Activated T-cell treated with anti-CD3 and anti-CD28 coated beads, Interleukin-2, amount 50 U/mL, for 72 hours (primary cell): Measurements from ENCODE around the gene PIK3C3. TPM values are rescaled to one million over a fixed set of nuclear protein-coding genes. Genes with fewer than 3 reads are reported as not detected.

Experiments used
- ATAC-seq, 2 donors: fragments of 150-1000 bp; cut with Tn5 transposase; replicated peaks in 1 of 2; 2 replicates each; pipeline ENCODE4 v1.10.0; 2021; ENCODE audit warnings: moderate library complexity in 2 of 2, mild to moderate bottlenecking in 1 of 2
- DNase-seq, 2 donors: peaks; one replicate each; pipeline ENCODE4 v3.0.0; 2021 to 2022; ENCODE audit warnings: mixed read lengths in 1 of 2
- H3K27ac Mint-ChIP-seq: one replicate; pipeline ENCODE4 v1.8.0; 2022; ENCODE audit warnings: mild to moderate bottlenecking, moderate library complexity, mixed read lengths
- H3K27me3 Mint-ChIP-seq: one replicate; pipeline ENCODE4 v1.8.0; 2022; ENCODE audit warnings: low read depth, mixed read lengths
- H3K36me3 Mint-ChIP-seq, 2 donors: one replicate each; pipeline ENCODE4 v1.8.0; 2022; ENCODE audit warnings: mixed read lengths in 2 of 2, mild to moderate bottlenecking in 1 of 2; ENCODE audit not compliant: insufficient read depth in 2 of 2
- H3K4me1 Mint-ChIP-seq: one replicate; pipeline ENCODE4 v1.8.0; 2022; ENCODE audit warnings: low read depth, mixed read lengths
- H3K4me3 Mint-ChIP-seq, 2 donors: one replicate each; pipeline ENCODE4 v1.8.0; 2022; ENCODE audit warnings: mild to moderate bottlenecking in 2 of 2, mixed read lengths in 2 of 2, moderate library complexity in 2 of 2
- H3K9me3 Mint-ChIP-seq, 2 donors: one replicate each; pipeline ENCODE4 v1.8.0; 2022; ENCODE audit warnings: mixed read lengths in 2 of 2
- total RNA-seq, 2 donors: library from RNA; stranded (reverse); gene quantifications; one replicate each; pipeline ENCODE4 v1.2.3, GENCODE V29; 2022

Gene PIK3C3
- total RNA-seq, 2 donors from 2014 or later = 52.0 to 55.9 TPM

DNA sequence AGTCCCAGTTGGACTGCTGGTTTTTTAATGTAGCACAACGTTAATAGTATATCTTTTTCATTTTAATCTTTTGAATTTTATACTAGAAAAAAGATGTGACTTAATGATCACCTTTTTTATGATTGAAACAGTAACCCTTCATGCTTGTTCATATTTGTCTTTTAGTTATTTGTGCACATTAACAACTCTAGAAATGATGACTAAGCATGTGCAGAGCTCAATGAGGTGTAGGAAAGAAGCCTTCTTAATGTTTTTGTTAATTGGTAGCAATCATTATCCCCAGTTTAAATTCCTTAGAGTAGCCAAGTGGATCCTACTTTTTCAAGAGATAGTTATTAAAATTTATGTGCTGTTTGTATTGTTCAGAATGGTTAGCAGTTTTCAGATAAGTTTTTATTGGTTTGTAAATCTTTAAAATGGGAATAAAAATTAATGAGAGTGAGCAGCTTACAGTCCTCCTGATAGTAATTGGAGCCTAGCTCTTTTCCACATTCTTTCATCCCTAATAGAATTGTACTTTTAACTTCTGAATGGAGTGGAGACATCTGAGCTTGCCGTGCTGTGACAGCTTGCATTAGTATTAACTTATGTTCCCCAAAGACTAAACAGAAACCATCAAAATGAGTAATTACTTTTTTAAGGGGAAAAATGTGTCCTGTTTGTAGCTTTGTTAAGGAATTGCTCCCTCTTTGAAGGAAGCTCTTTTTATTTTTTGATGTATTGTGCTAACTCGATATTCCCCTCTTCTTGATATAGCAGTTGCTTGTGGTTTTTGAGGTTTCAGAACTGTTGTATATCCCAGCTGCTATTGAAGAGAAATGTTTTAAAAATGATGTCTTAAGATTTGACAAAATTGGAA, 17.3 kb downstream of the PIK3C3 start:
- peaks cover 47% of the 10 kb centered on the region for H3K4me1 Mint-ChIP-seq
- peaks cover 2 to 12% of the 10 kb centered on the region in 2 donors for H3K36me3 Mint-ChIP-seq
- no peaks in the 10 kb centered on the region for H3K9me3 Mint-ChIP-seq
- no peak overlapping the region for H3K27ac Mint-ChIP-seq
- no peaks in the 10 kb centered on the region for H3K27me3 Mint-ChIP-seq
- H3K4me3 Mint-ChIP-seq = peak overlapping the region in 1 of 2 donors; percentile 37
- ATAC-seq (no peak), DNase-seq (no peak)

DNA sequence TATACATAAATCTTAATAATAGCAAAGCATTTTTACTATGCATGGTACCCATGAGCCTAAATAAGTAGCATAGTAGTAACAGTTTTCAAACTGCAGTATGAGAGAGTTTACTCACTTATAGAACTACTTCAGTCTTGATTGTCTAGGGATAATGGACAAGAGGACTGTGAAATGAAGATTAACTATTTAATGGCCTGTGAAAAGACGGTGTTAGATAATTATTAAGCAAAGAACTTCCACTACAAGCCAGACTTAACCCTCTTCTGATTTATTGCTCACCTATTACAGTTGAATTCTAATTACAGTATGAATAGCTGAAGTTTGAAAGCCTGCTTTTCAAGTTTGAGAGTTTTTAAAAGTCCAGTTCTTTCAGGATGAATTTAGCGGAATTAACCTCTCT, 18.9 kb downstream of the PIK3C3 start:
- Mint-ChIP-seq H3K4me3 (no peak overlapping the region), H3K4me1 (peaks cover 48% of the 10 kb centered on the region), H3K9me3 (no peaks in the 10 kb centered on the region), H3K27ac (no peak overlapping the region), H3K27me3 (no peaks in the 10 kb centered on the region), H3K36me3 (peaks cover 2 to 12% of the 10 kb centered on the region in 2 donors)
- ATAC-seq = no peak
- no peak for DNase-seq

DNA sequence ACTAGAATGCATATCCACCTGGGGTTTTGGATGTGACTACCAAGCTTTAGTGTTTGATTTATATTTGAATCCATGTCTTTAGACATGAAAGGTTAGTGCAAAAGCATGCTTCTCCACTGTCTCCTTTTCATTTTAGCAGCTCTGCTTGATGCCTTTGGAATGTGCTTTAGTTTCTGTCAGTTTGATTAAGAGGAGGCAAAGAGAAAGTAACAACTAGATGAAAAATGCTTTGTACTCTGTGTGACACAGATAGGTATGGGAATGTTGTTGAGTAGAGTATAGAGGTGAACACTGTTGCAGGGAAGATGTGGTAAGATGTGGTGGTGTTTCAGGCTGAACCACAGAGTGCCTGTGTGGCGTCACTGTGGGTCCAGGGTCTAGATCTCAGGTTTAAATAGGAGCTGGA, 19.8 kb downstream of the PIK3C3 start:
- peak; percentile 78 to 88 for ATAC-seq
- peak in 1 of 2 donors; percentile 20 for DNase-seq
- peak overlapping the region; percentile 46 to 60 for H3K4me3 Mint-ChIP-seq
- H3K4me1 Mint-ChIP-seq = peaks cover 48% of the 10 kb centered on the region
- H3K27me3 Mint-ChIP-seq = no peaks in the 10 kb centered on the region
- peaks cover 2 to 12% of the 10 kb centered on the region in 2 donors for H3K36me3 Mint-ChIP-seq
- H3K9me3 Mint-ChIP-seq = no peaks in the 10 kb centered on the region
- no peak overlapping the region for H3K27ac Mint-ChIP-seq

DNA sequence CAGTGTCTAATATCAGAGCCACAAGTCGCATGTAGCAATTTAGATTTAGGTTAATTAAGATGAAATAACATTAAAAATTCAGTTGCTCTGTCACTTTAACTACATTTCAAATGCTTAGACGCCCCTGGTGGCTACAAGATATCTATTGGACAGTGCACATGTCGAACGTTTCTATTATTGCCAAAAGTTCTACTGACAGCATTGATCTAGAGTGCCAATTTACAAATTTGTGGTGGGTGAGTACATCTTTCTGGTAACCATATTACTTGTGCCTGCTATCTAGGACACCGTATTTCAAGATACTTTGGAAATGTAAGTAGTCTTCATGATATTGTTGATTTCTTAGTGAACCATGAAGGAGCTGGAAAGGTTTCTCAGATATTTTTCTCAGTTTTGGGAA, 20.2 kb downstream of the PIK3C3 start:
- ATAC-seq (peak in 1 of 2 donors; percentile 51), DNase-seq (no peak)
- H3K9me3 Mint-ChIP-seq = no peaks in the 10 kb centered on the region
- peak overlapping the region; percentile 46 to 60 for H3K4me3 Mint-ChIP-seq
- no peak overlapping the region for H3K27ac Mint-ChIP-seq
- H3K36me3 Mint-ChIP-seq = peaks cover 2 to 9% of the 10 kb centered on the region in 2 donors
- H3K27me3 Mint-ChIP-seq = no peaks in the 10 kb centered on the region
- H3K4me1 Mint-ChIP-seq = peaks cover 44% of the 10 kb centered on the region

DNA sequence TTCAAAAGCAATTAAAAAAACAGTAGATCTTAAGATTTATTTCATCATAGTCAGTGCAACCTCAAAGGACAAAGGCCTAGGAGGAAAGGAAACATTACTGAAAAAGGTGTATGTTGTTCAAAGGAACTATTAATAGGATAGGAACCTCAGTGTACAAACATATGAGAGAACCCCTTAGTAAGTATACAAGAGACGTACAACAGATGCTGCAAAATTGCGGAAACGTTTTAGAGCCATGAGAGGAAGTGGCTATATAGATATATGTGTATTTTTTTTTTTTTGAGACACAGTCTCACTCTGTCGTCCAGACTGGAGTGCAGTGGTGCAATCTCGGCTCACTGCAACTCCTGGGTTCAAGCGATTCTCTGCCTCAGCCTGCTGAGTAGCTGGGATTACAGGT, 22.2 kb downstream of the PIK3C3 start:
- Mint-ChIP-seq H3K9me3 (no peaks in the 10 kb centered on the region), H3K27ac (no peak overlapping the region), H3K4me3 (no peak overlapping the region), H3K4me1 (peaks cover 45% of the 10 kb centered on the region), H3K36me3 (peaks cover 2 to 6% of the 10 kb centered on the region in 2 donors), H3K27me3 (no peaks in the 10 kb centered on the region)
- ATAC-seq (no peak), DNase-seq (no peak)

DNA sequence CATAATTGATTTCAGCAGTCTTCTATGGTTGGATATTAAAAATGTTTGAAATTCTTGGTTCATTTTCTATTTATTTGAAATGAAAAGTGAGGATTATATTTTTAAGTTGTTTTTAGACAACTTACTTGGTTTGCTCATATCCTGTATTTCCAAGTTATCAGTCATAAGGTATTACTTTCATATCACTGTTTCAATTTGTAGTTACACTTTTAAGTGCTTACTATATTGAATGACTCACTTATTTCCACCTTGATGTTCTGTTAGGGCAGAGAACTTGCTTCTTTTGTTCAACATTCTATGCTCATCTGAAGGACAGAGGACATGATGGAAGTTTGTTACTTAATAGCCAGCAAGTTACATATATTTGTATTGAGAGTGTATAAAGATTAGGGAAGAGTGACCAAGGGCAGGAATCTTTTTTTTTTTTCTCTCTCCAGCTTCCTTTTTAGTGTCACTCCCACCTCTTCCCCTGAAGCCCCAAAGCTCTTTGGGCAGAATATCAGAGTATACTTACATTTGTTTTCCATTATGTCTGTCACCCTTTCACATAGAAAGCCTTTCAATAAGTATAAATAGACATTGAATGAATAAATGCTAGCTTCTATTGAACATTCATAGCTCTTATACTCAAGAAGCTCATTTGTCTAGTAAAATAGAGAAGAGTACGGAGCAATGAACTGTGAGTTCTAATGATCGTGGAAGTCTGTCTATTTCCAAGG, 28.1 kb downstream of the PIK3C3 start:
- ATAC-seq = peak; percentile 96 to 97
- Mint-ChIP-seq H3K27ac (peak overlapping the region; percentile 87), H3K9me3 (no peaks in the 10 kb centered on the region), H3K4me3 (peak overlapping the region; percentile 50 to 64), H3K36me3 (peaks cover 0 to 3% of the 10 kb centered on the region in 2 donors), H3K27me3 (no peaks in the 10 kb centered on the region), H3K4me1 (peaks cover 25% of the 10 kb centered on the region)
- no peak for DNase-seq

DNA sequence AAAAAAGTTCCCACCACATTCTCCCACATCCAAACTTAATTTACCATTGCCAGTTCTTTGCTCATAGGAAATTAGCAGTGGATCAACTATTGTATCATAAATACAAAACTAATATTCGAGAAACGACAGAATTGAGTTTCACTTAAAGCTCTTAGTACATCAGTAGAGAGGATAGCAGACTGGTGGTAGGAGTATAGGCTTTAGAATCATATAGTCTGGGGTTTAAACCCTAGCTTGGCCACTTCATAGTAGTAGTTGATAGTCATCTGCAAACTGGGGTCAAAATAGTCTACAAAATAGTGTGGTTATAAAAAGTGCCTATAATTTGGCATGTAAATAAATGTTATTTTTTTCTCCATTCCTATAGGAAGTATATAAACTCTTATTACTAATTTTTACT, 30.9 kb downstream of the PIK3C3 start:
- ATAC-seq (no peak), DNase-seq (no peak)
- Mint-ChIP-seq H3K9me3 (no peaks in the 10 kb centered on the region), H3K27ac (no peak overlapping the region), H3K36me3 (peaks cover 0 to 5% of the 10 kb centered on the region in 2 donors), H3K4me1 (peaks cover 25% of the 10 kb centered on the region), H3K27me3 (no peaks in the 10 kb centered on the region), H3K4me3 (no peak overlapping the region)

DNA sequence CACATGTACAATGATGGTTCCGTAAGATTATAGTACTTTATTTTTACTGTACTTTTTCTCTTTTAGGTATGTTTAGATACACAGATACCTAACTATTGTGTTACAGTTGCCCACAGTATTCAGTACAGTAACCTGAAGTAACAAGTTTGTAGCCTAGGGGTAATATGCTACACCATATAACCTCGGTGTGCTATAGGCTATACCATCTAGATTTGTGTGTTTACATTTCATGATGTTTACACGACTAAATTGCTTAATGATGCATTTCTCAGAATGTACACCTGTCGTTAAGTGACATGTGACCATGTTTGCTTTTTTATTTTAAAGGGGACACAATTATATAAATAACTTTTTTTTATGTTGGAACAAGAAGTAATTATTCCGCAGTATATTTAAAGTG, 34.5 kb downstream of the PIK3C3 start:
- no peaks in the 10 kb centered on the region for H3K9me3 Mint-ChIP-seq
- H3K4me1 Mint-ChIP-seq = no peaks in the 10 kb centered on the region
- H3K36me3 Mint-ChIP-seq = peaks cover 0 to 16% of the 10 kb centered on the region in 2 donors
- no peak for ATAC-seq
- DNase-seq = no peak
- H3K27me3 Mint-ChIP-seq = no peaks in the 10 kb centered on the region
- H3K4me3 Mint-ChIP-seq = no peak overlapping the region
- no peak overlapping the region for H3K27ac Mint-ChIP-seq

DNA sequence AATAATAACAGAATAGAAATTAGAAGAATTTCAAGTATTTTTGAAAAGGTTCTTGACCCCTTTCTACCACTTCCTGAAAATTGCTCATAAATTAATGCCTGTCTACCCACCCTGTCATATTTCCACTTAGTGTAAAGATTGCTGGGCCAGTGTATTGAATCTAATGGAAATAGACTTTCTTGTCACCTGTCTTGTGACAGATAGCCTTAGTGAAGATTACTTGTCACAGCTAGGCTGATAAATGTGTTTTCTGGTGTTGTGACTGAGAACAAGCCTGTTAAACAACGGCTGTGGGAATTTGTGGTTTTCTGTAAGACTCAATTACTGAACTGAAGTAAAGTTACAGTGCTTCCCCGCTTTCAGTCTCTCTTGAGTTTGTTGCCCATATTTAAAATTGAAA, 37.0 kb downstream of the PIK3C3 start:
- Mint-ChIP-seq H3K27ac (no peak overlapping the region), H3K9me3 (no peaks in the 10 kb centered on the region), H3K4me3 (no peak overlapping the region), H3K36me3 (peaks cover 6 to 19% of the 10 kb centered on the region in 2 donors), H3K27me3 (no peaks in the 10 kb centered on the region), H3K4me1 (no peaks in the 10 kb centered on the region)
- ATAC-seq (no peak), DNase-seq (no peak)

DNA sequence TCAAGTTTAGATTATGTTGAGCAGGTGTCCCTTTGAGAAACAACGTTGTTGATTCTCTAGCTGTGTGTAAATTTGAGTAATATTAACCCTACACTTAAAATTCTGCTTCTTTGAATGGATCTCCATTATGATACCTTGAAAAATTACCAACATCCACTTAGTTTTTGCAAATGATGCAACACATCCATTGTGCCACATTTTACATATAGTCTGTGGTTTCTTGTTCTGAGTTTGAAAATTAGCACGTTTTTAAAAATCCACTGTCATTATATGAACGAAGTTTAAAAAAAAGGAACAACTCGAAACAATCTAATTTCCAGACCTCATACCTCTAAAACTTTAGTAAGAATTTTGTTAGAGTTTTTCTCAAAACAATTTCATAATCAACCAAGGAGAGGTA, 37.7 kb downstream of the PIK3C3 start:
- H3K27me3 Mint-ChIP-seq = no peaks in the 10 kb centered on the region
- H3K36me3 Mint-ChIP-seq = peaks cover 9 to 21% of the 10 kb centered on the region in 2 donors
- ATAC-seq = no peak
- H3K9me3 Mint-ChIP-seq = no peaks in the 10 kb centered on the region
- H3K27ac Mint-ChIP-seq = no peak overlapping the region
- no peak overlapping the region for H3K4me3 Mint-ChIP-seq
- DNase-seq = no peak
- H3K4me1 Mint-ChIP-seq = no peaks in the 10 kb centered on the region

DNA sequence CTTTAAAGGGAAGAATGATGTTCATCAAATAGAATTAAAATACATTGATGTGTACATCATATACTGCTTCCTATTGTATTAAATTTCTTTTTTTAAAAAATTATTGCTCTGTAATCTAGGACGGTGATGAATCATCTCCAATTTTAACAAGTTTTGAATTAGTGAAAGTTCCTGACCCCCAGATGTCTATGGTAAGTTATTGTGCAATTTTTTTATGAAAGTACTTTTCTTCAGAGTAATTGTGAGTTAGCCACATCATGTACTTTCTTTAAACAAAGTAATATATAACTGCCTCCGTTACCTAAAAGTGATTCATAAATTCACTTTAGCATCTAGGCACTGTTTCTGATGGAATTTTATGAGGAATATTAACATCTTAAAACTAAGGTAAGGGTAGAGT, 38.1 kb downstream of the PIK3C3 start:
- ATAC-seq (no peak), DNase-seq (no peak)
- H3K9me3 Mint-ChIP-seq = no peaks in the 10 kb centered on the region
- H3K27ac Mint-ChIP-seq = no peak overlapping the region
- peaks cover 9 to 21% of the 10 kb centered on the region in 2 donors for H3K36me3 Mint-ChIP-seq
- no peak overlapping the region for H3K4me3 Mint-ChIP-seq
- no peaks in the 10 kb centered on the region for H3K4me1 Mint-ChIP-seq
- no peaks in the 10 kb centered on the region for H3K27me3 Mint-ChIP-seq

DNA sequence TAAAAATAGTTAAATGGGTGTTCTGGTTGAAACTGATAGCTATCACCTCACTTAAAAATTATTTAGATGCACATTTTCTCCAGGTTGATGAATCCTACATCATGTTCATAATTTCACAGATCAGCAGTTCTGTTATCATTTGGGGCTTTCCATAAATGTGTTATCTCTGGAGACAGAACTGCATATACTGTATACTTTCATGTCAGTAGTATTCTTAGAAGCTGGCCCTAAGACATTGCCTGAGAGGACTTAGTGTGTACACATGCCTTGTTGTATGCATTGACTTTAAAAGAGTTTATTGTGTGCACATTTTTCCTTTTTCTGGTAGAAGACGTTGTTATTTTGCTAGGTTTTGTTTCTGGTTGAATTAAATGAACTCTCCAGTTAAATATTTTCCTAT, 41.0 kb downstream of the PIK3C3 start:
- Mint-ChIP-seq H3K27me3 (no peaks in the 10 kb centered on the region), H3K27ac (no peak overlapping the region), H3K4me3 (no peak overlapping the region), H3K9me3 (no peaks in the 10 kb centered on the region), H3K4me1 (no peaks in the 10 kb centered on the region), H3K36me3 (peaks cover 16 to 34% of the 10 kb centered on the region in 2 donors)
- DNase-seq = no peak
- no peak for ATAC-seq

DNA sequence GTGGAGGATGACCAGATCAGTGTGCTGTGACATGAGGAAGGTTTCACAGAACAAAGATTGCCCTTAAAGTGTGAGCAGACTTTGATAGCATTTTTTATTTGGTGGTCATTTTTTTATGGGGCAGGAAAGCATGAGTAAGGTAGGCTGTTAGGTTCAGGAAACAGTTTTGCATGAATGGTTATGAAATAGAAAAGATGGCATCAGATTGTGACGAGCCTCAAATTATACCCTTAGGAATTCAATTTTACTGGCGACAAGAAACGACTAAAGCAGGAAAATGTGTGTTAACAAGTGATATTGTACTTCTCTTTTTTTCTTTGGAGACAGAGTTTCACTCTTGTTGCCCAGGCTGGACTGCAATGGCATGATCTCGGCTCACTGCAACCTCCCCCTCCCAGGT, 44.7 kb downstream of the PIK3C3 start:
- DNase-seq (no peak), ATAC-seq (no peak)
- Mint-ChIP-seq H3K27me3 (no peaks in the 10 kb centered on the region), H3K4me1 (no peaks in the 10 kb centered on the region), H3K4me3 (no peak overlapping the region), H3K27ac (no peak overlapping the region), H3K9me3 (no peaks in the 10 kb centered on the region), H3K36me3 (peaks cover 24 to 36% of the 10 kb centered on the region in 2 donors)
